Left renal cortex interstitium (tissue), 4 donors: ENCODE measurements around the gene EGFL8. TPM values are rescaled to one million over a fixed set of nuclear protein-coding genes. Genes with fewer than 3 reads are reported as not detected.
"Not testable (repeated sequence)": the region's sequence is repeated elsewhere in the genome, so short reads cannot be mapped to it uniquely, and the experiment has no call there.

Source experiments
- DNase-seq, 4 donors: peaks; one replicate each; pipeline ENCODE4 v3.0.0-alpha.2; 2013; ENCODE audit warnings: low read depth in 4 of 4, low spot score in 2 of 4, missing footprints in 1 of 4
- polyA plus RNA-seq, 4 donors: library from polyadenylated mRNA; unstranded; fragments of 120-200 nt; gene quantifications; one replicate each; pipeline ENCODE4 v1.2.1, GENCODE V29; 2013; ENCODE audit not compliant: insufficient read length in 4 of 4

The EGFL8 gene
- polyA plus RNA-seq, 4 donors = 12.0 to 46.0 (median 32.2) TPM

- no peak for DNase-seq
Observed at GRCh38 chr6:32181915-32182529, 17.6 kb downstream of the EGFL8 start.

GRCh38 chr6:32182555-32182981 lies 18.2 kb downstream of the EGFL8 start:
- DNase-seq = no peak

GRCh38 chr6:32183030-32183429 lies 18.6 kb downstream of the EGFL8 start:
- no peak for DNase-seq

- DNase-seq = no peak
Observed at GRCh38 chr6:32183483-32184083, 19.2 kb downstream of the EGFL8 start.

- DNase-seq = no peak
Observed at GRCh38 chr6:32184084-32184640, 19.8 kb downstream of the EGFL8 start, which contains the start of gene AGER. Gene AGER (minus strand): TSS chr6:32184253. CDS start chr6:32184222, 31 bp downstream.

- not testable (repeated sequence) for DNase-seq
Observed at GRCh38 chr6:32185681-32186131, 21.3 kb downstream of the EGFL8 start.

GRCh38 chr6:32186151-32186840 lies 21.9 kb downstream of the EGFL8 start:
- not testable (repeated sequence) for DNase-seq

GRCh38 chr6:32187009-32187709 lies 22.8 kb downstream of the EGFL8 start:
- no peak for DNase-seq

- not testable (repeated sequence) for DNase-seq
Observed at GRCh38 chr6:32187725-32188380, 23.5 kb downstream of the EGFL8 start.

- no peak for DNase-seq
Observed at GRCh38 chr6:32188381-32189068, 24.1 kb downstream of the EGFL8 start.

GRCh38 chr6:32189069-32189741 lies 24.8 kb downstream of the EGFL8 start:
- no peak for DNase-seq

GRCh38 chr6:32189742-32190053 lies 25.3 kb downstream of the EGFL8 start:
- DNase-seq = no peak

GRCh38 chr6:32190054-32190851 lies 25.9 kb downstream of the EGFL8 start, which contains the start of gene PBX2:
Gene PBX2 (minus strand): TSS chr6:32190202. CDS start chr6:32189915, 287 bp downstream.
- DNase-seq = peak; percentile 77 to 93 (median 88)

GRCh38 chr6:32190911-32191677 lies 26.7 kb downstream of the EGFL8 start:
- no peak for DNase-seq

GRCh38 chr6:32191696-32192607 lies 27.6 kb downstream of the EGFL8 start:
- no peak for DNase-seq

- DNase-seq = no peak
Observed at GRCh38 chr6:32192608-32193039, 28.2 kb downstream of the EGFL8 start, which contains the start of gene GPSM3. Gene GPSM3 (minus strand): TSS chr6:32192643. CDS start chr6:32192513, 130 bp downstream.
